NCI-H1105 (cell line): Measurements from ENCODE around the gene SYTL5.
"Not testable (repeated sequence)": the region's sequence is repeated elsewhere in the genome, so short reads cannot be mapped to it uniquely, and the experiment has no call there.

Experiments used
- DNase-seq: peaks from one replicate; lab custom pipeline; 2025; lab: John Stamatoyannopoulos, UW

Gene SYTL5

DNA sequence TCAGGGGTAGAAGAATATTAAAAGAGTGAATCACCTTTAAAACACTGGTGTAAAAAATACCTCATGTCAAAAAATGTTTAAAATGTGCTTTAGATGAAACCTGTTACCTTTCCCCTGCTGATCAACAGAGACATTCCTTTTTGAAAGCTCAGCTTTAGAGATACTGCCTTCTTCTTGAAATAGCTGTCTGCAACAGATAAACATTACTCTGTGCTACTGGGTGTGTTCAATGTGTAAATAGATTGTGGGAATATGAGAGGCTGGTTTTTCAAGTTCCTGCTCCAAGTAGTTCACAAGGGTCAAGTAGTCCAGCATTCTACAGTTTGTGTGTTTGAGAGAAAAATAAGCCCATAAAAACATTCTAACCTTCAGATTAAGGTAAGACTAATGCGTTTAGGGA is at the start of gene SYTL5:
Gene SYTL5, plus strand, starts transcription at position 263 of the 400 bp plus-strand sequence. CDS start 27,337 bp downstream, outside the sequence.
- no peak for DNase-seq

DNA sequence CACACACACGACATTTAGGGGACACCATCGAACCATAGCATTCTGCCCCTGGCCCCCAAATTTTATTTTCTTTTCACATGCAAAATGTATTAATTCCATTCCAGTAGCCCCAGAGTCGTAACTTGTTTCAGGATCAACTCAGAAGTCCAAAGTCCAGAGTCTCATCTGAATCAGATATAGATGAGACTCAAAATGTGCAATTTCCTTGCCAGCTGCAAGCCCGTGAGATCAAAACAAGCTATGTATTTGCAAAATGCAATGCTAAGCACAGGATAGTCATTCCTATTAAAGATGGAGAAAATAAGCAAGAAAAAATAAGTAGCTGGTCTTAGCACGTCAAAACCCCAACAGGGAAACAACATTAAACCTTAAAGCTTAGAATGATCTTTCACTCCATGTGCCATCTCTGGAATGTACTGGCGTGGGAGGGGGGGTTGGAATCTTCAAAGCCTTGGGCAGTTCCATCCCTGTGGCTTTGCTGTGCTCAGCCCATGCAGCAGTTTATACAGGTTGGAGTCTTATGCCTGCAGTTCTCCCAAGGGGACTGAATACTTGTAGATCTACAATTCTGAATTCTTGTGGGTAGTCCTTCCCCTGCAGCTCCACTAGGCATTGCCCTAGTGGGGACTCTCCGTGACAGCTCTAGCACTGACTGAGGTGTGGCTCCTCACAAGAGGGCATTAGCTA is 47.7 kb upstream of the SYTL5 start:
- DNase-seq, result no peak

DNA sequence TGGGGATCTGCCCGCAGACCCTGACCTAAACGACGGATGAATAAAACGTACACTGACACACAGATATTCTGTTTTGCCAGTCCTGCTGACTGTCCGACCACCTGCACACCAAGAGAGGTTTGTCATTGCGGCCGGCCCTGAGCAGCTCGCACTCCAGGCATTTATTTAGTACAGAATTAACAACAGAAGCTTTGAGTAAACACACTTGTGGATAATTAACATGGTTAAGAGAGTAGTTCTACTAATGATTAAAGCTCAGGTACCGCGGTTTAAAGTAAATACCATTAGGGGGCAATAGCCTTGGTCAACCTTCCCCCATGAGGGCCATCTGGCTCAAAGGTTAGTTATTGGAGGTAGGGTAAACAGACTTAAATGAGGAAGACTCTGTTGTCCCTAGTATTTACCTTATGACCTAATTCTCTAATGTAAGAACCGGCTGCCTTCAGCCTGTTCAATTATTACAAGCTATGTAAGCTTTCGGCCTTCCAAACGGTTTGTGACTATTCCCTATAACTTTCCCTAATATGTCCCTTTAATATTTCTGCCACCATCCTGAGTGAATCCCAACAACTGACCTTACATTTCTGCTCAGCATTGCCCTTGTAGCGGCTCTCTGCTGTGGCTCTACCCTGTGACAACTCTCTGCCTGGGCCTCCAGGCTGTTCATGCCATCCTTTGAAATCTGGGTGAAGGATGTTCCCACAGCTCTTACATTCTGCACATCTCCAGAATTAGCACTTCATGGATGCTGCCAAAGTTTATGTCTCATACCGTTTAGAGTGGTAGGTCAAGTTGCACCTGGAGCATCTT is 46.9 kb upstream of the SYTL5 start:
- DNase-seq, result no peak

DNA sequence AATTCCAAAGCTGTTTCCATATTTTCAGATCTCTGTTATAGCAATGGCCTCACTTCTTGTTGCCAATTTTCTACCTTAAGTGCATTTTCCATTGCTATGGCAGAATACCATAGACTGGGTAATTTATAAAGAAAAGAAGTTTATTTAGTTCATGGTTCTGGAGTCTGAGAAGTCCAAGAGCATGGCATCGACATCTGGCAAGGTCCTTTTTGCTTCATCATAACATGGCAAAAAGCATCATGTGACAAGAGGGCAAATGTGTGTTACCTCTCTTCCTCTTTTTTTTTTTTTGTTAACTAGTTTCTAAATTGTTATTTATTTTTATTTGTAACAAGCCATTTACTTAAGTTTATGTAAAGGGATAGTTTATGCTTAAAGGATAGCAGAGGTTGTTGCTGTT is 45.2 kb upstream of the SYTL5 start:
- DNase-seq, result no peak

DNA sequence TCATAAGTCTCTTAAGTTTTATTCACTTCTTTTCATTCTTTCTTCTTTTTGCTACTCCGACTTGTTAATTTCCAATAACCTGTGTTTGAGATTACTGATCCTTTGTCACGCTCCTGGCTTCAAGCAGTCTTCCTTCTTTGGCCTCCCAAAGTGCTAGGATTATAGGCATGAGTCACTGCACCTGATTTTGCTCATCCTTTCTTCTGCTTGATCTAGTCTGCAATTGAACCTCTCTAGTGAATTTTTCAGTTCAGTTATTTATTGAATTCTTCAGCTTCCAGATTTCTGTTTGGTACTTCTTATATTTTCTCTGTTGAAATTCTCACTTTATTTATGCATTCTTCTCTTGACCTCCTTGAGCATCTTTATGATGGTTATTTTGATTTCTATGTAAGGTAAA is 38.6 kb upstream of the SYTL5 start:
- DNase-seq, result no peak

DNA sequence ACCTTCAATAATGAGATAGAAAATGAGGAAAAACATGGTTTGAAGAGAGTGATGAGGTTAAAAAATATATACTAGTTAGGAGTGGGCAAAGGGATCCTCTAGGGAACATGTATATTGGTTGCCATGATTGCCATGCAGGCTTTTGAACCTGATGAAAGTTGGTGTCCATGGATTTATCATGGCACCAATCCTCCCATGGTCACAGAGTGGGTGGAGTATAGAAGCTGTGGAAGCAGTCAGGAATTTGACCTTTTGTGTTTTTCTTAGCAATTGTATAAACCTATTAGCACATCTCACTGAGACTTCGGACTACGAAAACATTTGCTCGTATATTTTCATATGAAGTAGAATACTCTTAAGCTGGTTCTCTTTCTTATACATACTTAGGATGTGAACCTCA is 30.9 kb upstream of the SYTL5 start:
- no peak for DNase-seq

DNA sequence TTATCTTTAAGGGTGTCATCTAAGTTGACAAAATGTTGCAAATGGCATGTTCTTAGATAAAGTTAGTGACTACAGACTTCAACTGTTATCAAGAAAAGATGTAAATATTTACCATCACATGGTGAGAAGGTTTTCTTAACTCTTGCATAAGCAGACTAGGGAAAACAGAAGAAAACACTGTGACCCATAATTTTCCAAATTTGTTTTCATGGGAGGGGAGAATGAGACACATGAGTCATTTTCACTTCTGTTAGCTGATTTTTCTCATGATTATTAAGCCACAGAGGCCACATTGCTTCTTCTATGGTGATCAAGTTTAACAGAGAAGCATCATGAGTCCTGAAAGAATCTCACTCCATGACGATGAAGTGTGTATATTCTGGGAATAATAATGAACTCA is 30.2 kb upstream of the SYTL5 start:
- no peak for DNase-seq

DNA sequence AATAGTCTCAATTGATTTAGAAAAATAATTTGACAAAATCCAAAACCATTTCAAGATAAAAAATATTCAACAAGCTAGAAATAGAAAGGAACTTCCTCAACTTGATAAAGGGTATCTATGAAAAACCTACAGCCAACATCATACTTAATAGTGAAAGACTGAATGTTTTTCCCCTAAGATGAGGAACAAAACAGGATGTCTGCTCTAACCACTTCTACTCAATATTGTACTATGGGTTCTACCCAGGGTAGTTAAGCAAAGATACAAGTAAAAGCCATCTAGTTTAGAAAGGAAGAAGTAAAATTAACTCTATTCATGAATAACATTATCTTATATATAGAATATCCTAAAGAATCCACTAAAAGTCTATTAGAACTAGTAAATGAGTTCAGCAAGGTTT is 21.5 kb upstream of the SYTL5 start:
- no peak for DNase-seq

DNA sequence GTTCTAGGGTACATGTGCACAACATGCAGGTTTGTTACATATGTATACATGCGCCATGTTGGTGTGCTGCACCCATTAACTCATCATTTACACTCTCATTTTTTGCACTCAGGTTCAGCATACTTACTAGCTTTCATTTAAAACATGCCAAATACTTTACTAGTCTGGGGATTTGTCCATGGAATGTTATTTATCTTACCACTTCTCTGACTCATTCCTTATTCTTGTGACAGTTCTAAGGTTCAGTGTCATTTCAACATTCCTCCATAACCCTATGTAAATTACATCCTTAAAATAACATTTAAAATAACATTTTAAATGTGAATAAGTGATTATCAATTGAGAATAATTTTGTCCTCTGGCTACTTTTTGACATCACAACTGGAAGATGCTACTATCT is 19.5 kb upstream of the SYTL5 start:
- DNase-seq, result no peak

DNA sequence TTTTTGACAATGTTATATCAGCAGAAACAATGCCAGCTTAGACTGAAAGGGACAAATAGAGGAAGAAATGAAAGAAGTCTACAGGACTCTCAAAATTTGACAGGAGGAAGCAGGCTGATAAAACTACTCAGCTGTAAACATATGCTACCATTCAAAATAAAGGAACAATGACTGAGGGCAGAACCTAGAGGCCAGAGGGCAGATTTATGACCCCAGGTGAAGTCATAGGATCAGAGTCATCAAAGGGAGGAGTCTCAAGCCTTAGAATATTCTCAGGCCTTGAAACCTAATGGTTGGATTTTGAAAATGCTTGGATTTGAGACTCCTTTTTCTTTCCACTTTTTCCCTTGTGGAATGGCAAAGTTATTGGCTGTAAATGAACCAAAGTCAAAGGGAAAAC is 17.0 kb upstream of the SYTL5 start:
- DNase-seq, result no peak

DNA sequence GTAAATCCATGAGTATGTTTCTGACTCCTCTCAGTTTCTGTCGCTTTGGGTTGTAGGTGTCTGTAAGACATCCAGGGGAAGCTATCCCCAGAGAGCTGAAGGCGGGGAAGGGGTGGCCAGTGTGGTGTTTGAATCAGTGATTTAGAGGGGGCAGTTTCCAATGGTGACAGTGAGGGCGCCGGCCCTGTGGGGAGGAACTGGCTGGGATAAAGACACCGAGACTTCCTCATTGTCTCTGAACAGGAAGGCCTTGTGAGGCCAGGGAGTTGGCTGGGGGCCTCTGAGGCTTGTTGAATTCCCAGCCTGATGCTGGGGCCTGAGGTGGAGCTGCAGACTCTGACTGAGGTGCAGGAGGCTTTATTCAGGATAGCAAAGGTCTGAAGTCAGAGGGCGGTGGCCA is 15.1 kb upstream of the SYTL5 start:
- not testable (repeated sequence) for DNase-seq

DNA sequence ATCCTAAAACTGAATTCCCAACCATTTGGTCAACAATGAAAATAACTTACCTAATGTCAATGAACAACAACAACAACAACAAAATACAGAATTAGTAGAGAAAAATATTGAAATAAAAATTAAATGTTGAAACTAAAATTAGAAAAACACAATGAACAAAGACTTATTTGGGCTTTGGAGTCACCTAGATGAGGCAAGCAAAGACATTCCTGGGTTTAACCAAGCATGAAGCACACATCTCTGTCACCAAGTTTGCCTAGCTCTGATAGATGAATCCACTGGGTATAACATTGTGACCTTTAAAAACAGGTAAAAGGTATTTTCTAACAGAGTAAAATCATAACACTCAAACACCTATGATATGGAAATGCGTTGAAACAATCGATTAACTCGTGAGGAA is 13.2 kb upstream of the SYTL5 start:
- no peak for DNase-seq

DNA sequence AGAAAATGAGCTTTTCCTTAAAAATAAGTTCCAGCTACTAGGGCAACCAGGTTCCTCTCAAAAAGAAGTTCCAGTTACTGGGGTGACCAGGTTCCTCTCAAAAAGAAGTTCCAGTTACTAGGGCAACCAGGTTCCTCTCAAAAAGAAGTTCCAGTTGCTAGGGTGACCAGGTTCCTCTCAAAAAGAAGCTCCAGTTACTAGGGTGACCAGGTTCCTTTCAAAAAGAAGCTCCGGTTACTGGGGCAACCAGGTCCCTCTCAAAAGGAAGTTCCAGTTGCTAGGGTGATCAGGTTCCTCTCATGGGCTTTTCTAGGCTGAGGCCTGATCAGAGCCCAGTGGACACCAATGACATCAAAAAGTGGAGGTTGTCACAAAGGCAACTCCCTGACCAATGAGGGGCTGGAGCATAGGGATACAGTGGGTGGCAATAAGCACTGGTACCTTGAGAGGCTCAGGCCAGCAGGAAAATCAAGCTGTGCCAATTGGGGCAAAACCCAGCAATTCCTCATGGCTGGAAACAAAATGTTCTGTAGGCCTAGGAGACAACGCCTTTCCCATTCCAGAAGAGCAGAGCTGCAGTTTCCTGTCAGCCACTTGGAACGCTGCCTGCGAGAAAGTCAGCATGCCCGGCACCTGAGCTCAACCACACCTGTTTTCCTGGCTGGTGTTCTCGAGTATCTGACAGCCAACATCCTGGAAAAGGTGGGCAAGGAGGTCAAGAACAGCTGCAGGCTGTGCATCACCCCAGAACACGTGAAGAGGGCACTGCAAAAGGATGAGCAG is 12.3 kb upstream of the SYTL5 start:
- DNase-seq, result peak; percentile 94

DNA sequence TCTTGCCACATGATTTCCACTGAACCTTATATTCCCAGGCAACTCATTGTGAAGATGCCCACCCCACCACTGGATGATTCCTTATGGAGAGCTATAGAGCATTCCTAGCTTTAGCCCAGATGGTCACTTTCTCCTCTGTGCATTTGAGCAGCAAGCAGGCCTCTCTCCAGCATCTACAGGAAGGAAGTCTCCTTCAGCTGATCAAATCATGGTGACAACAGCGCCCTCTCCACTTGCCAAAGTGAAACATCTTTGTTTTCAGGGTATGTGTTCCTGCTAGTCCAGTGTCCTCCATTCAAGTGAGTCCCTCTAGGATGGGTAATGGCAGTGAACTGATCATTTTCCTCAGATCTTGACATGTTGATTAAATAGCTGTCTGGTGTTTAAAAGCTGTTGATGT is 10.9 kb upstream of the SYTL5 start:
- no peak for DNase-seq

DNA sequence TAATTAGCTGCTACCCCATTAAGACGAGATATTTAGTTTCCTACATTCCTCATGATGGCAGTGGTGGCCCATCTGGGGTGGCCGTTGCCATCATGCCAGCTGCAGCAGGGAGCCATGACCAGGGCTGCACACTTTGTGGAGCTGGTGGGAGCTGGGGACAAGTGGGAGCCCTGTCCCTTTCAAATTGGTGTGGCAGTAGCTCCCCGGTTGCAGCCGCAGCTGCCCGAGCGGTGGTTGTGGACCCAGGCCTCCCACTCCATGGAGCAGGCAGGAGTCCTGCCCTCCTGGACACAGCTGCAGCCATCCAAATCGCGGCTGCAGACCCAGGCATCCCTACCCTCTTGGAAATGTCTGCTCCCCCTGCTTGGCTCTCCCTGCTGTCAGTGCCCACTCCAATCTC is 9.3 kb upstream of the SYTL5 start:
- DNase-seq, result no peak

DNA sequence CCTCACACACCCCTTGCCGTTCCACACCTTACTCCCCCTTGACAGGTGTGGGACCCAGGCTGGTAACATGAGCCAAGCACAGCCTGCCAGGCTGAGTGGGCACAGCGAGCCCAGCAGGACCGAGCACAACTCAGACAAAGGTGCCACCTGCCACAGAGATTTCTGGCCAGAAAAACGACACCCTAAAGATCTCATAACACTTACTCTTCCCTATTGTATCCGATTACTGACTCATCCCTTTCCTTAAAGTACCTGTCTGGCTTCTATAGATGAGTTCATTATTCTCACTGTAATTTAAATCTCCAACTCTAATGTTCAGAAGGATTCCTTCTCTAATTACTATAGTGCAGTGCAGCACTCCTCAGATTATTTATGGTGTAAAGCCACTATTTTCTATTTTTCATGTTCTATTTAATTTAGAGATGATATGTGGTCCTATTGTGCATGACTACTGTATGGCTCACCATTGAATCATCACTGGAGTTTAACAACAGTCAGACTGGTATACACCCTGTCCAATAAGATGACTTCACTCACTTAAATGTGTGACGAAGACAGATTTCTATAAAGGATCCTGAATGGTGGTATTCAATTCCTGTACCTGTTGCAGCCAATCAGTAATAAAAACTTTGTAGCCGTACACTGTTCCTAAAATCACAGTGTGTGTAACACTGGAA is 7.6 kb upstream of the SYTL5 start:
- peak; percentile 31 for DNase-seq

DNA sequence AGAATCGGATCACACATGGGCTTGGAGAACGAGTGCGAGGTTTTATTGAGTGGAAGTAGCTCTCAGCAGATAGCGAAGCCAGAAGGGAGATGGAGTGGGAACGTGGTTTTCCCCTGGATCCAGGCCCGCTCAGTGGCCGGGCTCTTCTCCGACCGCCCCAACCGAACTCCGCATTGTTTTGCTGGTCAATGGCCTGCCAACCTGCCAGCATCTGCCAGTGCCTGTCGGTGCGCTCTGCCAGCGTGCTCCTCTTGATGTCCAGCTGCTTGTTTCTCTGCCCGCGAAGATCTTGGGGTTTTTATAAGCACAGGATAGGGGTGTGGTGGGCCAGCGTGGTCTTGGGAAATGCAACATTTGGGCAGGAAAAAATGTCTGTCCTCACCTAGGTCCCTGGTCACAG is 5.6 kb upstream of the SYTL5 start:
- DNase-seq, result no peak

DNA sequence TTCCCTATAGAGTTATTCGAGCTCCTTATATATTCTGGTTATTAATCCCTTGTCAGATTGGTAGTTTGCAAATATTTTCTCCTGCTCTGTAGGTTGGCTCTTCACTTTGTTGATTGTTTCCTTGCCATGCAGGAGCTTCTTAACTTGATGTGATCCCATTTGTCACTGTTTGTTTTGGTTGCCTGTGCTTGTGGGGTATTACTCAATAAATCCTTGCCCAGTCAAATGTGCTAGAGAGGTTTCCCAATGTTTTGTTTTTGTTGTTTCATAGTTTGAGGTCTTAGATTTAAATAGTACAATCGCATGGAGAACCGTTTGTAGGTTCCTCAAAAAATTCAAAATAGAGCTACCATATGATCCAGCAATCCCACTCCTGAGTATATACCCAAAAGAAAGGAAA is 2.3 kb upstream of the SYTL5 start:
- DNase-seq, result no peak

DNA sequence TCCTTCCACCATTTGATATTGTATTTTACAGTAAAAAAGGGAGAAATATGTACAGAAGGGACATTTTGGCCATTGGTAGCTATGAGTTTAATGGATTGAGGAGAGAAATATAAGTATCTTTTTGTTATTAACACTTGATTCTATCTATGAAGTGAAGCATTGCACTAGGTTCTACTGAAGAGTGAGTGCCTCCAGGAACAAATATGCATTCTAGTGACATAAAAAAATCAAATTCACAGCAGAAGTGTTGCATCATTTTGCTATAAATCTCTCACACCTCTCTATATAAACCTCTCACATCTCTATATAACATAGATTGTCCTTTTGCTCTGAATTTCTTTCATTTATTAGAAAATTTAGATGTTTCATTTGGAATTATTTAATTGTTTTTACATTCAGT is 425 bp downstream of the SYTL5 start:
- no peak for DNase-seq

DNA sequence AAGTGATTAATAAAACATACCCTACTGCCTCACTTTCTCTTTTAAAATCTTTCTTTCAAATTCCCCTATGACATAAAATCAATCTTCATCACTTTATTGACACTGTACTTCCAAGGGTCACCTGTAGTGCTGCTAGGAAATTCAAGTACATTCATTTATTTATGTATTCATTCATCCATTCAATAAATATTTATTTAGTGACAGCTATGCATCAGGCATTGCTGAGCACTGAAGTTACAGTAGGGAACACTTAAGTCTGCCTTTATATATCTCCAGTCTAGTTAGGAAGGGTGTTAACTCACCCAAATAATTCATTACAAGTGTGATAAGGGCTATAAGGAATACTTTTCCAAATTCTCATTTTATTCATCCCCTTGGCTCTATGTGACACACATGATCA is 2.3 kb downstream of the SYTL5 start:
- no peak for DNase-seq

DNA sequence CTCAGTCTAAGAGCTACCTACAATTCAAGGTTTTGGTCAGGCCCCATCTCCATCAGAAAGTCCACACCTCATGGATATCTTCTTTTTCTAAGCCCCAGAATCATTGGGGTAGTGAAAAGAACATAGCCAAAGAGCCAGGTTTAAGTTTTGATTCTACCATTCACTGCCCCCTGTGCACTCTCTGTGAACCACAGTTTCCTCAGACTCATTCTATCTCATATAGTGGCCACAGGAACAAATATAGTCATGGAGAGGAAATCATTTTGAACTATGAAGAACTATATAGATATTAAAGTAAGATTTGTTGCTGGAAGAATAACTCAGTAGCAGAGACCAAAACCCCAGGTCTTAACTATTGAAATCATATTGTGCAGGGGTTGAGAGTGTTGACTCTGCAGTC is 3.3 kb downstream of the SYTL5 start:
- no peak for DNase-seq

DNA sequence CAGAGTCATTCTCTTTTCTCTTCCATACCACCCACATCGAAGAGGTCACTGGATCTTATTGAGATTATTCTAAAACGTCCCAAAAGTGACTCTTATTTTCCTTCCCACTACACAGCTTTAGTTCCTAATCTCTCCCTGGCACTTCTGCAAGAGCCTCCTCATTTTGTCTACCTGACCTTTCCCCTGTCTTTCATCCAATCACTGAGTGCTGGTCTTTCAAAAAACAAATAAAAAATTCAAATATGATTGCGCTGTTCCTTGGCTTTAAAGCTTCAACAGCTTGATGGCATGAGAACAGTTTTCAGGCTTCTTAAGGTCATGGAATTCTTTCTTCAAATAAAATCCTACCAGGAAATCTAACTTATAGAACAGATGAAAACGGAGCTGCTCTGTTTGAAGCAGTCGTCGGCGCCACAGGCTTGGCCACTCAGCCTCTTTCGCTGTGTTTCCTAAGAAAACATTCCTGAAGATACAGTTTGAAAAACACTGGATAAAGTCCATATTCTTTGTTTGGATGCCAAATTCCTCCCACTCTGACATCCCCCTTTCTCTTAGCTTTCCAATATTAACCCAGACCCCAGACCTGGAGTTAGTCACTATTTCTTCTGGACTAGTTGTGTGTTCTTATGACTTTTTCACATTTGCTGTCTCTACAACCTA is 12.5 kb downstream of the SYTL5 start:
- no peak for DNase-seq
